Fibroblast of peridontal ligament (primary cell): ENCODE measurements around the gene CASP3.
"Not testable (repeated sequence)": the region's sequence is repeated elsewhere in the genome, so short reads cannot be mapped to it uniquely, and the experiment has no call there.

ENCODE experiments used
- DNase-seq: peaks from one replicate; pipeline ENCODE4 v3.0.0-alpha.2; 2010; ENCODE audit errors: extremely low read depth

Gene CASP3

GRCh38 chr4:184664445-184665210 is 15.4 kb upstream of the CASP3 start:
- DNase-seq: no peak

GRCh38 chr4:184662236-184662635 is 13.0 kb upstream of the CASP3 start:
- no peak for DNase-seq

- DNase-seq: no peak
These were observed 11.7 kb upstream of the CASP3 start for GRCh38 chr4:184660978-184661377.

GRCh38 chr4:184657820-184658219 is 8.6 kb upstream of the CASP3 start:
- not testable (repeated sequence) for DNase-seq

DNA sequence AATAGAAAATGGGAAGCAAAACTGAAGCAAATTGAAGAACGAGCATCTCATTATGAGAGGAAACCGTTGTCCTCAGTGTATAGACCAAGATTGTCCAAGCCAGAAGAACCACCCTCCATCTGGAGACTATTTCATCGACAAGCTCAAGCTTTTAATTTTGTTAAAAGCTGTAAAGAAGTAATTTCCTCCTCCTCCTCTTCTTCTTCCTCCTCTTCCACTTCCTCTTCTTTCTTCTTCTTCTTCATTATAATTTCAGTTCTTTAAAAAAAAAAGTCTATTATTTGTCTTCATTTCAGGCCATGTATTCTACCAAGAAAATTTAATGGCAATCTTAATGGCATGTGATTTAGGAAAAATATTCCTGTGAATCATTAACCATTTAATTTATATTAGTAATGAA is 7.9 kb upstream of the CASP3 start:
- DNase-seq: no peak

DNA sequence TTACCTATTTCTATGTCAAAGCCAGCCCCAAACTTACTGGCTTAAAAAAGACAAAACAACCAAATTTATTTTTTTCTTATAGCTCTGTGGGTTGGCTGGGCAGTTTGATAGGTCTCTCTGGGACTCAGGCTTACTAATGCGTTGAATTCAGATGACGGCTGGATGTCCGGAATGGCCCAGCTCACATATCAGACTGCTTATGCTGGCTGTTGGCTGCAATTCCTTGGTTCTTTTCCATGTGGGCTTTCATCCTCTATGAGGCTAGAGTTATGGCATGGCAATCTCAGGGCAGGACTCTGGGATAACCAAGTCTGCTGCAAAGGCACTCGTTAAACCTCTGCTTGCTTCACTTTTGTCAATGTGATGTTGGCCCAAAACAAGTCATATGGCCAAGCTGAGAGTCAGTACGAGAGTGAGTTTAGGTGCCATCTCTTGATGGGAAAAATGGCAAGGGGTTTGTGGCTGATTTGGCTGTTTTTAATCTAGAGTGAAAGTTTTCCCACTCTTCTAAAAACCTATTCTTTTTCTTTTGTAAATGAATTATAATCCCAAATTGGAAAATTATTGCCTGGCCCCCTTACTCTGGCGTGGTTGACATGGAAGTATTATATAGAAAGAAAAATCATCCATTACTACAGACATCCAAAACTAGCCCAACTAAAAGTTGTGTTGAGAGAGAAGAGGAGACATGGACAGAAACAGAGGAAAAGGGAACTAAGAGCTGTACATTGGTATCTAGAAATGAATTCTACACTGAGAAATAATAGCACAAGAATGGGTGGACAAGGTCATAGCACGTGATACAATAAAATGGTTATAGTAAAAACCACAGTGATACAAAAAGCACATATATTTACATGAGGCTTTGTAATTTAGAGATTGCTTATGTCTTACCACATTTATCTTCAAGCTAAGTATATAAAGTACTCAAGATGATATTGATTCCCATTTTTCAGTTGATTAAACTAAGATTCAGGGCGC is 6.9 kb upstream of the CASP3 start:
- DNase-seq: peak; percentile 34

GRCh38 chr4:184653650-184654049 is 4.4 kb upstream of the CASP3 start:
- DNase-seq: peak; percentile 74

- not testable (repeated sequence) for DNase-seq
These were observed 3.4 kb upstream of the CASP3 start for GRCh38 chr4:184652681-184653080.

DNA sequence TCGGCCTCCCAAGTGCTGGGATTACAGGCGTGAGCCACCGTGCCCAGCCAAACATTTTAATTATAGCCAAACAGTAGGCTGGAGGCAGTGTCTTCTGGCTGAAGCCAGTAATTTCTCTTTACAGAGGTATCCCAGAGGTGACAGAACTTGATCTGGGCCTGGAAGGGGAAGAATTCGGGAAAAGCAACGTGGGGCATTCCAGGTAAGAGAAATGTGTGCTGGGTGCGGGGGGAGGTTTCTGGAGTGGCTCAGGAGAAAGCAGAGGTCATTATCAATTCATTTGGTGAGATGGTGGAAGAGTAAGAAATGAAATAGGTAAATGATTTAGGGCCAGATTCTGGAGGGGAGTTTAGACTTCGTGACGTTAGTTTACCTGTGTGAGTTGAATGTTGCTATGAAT is 2.7 kb upstream of the CASP3 start:
- no peak for DNase-seq

GRCh38 chr4:184649971-184650855 is 966 bp upstream of the CASP3 start:
- DNase-seq: peak; percentile 55

- peak; percentile 39 for DNase-seq
These were observed 778 bp downstream of the CASP3 start for GRCh38 chr4:184648313-184649025.

DNA sequence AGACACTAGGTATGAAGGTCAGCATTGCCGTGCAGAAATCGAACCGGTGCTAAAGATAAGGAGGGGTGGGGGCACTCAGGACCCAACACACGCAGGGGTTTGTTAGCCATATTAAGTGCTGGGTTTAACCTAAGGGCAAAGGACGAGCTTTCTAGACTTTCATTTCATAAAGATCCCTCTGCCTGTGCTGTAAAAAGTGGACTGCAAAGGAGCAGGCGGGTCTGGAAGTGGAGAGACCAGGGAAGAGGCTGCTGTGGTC is 1.3 kb downstream of the CASP3 start:
- DNase-seq: no peak

GRCh38 chr4:184647266-184648053 is 1.8 kb downstream of the CASP3 start:
- DNase-seq: peak; percentile 32

DNA sequence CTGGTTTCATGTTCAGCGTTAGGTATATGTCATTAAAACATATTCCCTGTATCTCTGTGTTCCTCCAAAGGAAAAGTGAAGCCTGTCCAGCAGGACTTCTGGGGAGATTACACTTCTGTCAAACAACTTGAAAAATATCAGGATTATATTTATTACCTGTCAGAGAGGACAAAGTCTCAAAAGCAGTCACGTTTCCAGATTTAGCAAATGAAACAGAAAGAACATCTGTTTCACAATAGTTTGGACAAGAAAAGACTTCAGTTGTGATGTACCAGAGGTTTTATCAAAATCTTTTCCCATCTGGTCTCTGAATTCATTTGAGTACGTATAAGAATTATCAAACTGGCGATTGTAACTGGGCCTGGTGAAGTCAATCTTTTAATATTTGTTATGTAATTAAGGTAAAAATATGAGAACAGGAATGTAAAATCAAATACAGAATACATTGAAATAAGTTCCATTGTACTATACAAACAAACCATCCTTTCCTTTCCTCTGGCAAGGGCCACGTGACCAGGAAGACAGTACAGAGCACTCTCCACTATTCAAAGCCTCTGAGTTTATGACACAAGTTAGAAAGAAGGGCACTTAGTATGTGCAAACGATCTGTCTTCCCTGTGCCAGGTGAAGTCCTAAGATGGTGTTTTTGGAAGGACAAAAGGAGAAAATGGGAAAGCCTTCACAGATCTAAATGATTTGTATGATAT is 3.2 kb downstream of the CASP3 start:
- no peak for DNase-seq

GRCh38 chr4:184644553-184645307 is 4.5 kb downstream of the CASP3 start:
- no peak for DNase-seq

DNA sequence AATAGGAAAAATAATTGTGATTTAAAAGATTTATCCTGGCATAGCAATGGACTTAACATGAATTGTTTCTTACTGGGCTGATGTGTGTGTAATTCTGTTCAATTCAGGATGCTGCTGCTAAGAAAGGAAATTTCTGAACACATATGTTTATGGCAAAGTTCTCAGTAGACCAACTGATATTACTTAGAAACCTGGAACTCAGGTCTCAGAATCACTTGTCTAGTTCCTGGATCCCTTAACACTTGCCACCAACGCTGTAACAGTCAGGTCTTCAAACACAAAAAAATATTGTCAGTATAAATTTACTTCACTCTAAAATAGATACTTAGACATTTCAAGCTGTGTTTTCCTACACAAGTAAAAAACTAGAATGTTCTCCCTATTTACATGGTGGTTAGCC is 5.5 kb downstream of the CASP3 start:
- DNase-seq: no peak

DNA sequence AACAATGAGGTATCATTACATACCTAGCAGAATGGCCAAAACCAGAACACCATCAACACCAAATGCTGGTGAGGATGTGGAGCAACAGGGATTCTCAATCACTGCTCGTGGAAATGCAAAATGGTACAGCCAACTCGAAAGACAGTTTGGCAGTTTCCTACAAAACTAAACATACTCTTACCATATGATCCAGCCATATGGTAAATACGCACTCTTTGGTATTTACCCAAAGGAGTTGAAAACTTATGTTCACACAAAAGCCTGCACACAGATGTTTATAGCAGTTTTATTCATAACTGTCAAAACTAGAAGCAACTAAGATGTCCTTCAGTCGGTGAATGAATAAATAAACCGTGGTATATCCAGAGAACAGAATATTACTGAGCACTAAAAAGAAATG is 7.8 kb downstream of the CASP3 start:
- DNase-seq: no peak

GRCh38 chr4:184641022-184641421 is 8.2 kb downstream of the CASP3 start:
- no peak for DNase-seq

DNA sequence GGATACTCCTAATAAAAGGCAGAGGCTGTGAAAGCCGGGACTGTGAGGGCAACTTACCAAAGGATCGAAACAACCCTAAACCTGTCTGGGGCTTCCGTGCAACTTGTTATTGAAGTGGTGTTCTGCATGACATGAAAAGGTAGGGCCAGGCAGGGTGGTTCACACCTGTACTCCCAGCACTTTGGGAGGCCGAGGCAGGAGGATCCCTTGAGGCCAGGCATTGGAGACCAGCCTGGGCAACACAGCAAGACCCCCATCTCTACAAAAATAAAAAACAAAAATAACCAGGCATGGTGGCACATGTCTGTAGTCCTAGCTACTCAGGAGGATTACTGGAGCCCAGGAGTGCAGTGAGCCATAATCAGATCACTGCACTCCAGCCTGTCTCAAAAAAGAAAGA is 12.3 kb downstream of the CASP3 start:
- no peak for DNase-seq
